SW480 (cell line): ENCODE data around the gene CHRNA10.
"Not testable (repeated sequence)": the region's sequence is repeated elsewhere in the genome, so short reads cannot be mapped to it uniquely, and the experiment has no call there.

ENCODE experiments used
- DNase-seq: peaks from one replicate; pipeline ENCODE4 v3.0.0-alpha.2; 2016; ENCODE audit warnings: low spot score

The CHRNA10 gene

GRCh38 chr11:3665336-3666022 is 5.7 kb downstream of the CHRNA10 start:
- DNase-seq = no peak

GRCh38 chr11:3664032-3664630 is 7.1 kb downstream of the CHRNA10 start:
- DNase-seq = no peak

- no peak for DNase-seq
Observed at GRCh38 chr11:3662856-3663255, 8.3 kb downstream of the CHRNA10 start.

GRCh38 chr11:3660960-3661359 is 10.2 kb downstream of the CHRNA10 start:
- no peak for DNase-seq

DNA sequence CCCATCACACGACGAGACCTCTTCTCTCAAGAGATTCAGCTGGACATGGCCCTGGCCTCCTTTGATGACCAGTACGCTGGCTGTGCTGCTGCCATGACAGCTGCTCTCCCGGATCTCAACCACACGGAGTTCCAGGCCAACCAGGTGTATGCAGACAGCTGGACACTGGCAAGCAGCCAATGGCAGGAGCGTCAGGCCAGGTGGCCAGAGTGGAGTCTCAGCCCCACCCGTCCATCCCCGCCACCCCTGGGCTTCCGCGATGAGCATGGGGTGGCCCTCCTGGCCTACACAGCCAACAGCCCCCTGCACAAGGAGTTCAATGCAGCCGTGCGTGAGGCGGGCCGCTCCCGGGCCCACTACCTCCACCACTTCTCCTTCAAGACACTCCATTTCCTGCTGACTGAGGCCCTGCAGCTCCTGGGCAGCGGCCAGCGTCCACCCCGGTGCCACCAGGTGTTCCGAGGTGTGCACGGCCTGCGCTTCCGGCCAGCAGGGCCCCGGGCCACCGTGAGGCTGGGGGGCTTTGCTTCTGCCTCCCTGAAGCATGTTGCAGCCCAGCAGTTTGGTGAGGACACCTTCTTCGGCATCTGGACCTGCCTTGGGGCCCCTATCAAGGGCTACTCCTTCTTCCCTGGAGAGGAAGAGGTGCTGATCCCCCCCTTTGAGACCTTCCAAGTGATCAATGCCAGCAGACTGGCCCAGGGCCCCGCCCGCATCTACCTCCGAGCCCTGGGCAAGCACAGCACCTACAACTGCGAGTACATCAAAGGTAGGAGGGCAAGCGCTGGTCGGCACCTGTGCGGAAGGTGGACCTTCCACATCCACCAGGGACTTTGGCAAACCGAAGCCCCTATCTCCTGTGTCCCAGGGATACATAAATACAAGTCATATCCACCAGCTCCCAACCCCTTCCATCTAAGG is 11.3 kb downstream of the CHRNA10 start:
- DNase-seq = no peak

GRCh38 chr11:3658252-3658651 is 12.9 kb downstream of the CHRNA10 start:
- DNase-seq = no peak

DNA sequence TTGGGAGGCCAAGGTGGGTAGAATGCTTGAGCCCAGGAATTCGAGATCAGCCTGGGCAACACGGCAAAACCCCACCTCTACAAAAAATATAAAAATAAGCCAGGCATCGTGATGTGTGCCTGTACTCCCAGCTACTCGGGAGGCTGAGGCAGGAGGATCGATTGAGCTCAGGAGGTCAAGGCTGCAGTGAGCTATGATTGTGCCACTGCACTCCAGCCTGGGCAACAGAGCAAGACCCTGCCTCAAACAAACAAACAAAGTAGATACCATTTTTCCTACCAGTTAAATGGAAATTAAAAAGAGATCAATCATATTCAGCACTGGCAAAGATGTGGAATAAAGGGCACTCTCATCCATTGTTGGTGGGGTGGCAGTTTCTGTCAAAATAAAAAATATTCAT is 13.9 kb downstream of the CHRNA10 start:
- DNase-seq = not testable (repeated sequence)

- no peak for DNase-seq
Observed at GRCh38 chr11:3655547-3655946, 15.6 kb downstream of the CHRNA10 start.

DNA sequence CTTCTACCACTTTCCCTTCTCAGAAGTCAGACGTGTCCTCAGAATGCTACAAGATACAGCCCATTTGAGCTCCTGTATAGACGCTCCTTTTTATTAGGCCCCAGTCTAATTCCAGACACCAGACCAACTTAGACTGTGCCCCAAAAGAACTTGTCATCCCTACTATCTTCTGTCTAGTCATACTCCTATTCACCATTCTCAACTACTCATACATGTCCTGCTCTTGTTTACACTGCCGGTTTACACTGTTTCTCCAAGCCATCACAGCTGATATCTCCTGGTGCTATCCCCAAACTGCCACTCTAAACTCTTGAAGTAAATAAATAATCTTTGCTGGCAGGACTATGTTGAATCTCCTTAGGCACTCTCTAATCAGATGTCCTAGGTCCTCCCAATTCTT is 18.7 kb downstream of the CHRNA10 start:
- not testable (repeated sequence) for DNase-seq

DNA sequence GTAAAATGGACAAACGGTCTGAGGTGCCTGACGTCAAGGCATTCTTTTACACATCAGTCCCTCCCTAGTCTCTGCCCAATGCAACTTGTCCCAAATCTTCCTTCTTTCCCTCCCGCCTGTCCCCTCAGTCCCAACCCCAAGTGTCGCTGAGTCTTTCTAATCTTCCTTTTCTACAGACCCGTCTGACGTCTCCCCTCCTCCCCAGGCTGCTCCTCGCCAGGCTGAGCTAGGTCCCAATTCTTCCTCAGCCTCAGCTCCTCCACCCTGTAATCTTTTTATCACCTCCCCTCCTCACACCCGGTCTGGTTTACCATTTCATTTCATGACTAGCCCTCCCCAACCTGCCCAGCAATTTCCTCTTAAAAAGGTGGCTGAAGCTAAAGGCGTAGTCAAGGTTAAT is 21.8 kb downstream of the CHRNA10 start:
- DNase-seq = not testable (repeated sequence)

DNA sequence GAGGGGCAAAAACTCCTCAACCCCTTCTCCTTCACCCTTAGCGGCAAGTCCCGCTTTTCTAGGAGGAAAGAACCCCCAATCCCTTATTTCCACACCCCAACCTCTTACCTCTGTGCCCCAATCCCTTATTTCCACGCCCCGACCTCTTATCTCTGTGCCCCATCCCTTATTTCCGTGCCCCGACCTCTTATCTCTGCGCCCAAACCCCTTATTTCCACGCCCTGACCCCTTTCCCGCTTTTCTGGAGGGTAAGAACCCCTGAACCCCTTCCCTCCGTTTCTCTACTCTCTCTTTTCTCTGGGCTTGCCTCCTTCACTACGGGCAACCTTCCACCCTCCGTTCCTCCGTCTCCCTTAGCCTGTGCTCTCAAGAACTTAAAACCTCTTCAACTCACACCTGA is 22.3 kb downstream of the CHRNA10 start:
- not testable (repeated sequence) for DNase-seq

DNA sequence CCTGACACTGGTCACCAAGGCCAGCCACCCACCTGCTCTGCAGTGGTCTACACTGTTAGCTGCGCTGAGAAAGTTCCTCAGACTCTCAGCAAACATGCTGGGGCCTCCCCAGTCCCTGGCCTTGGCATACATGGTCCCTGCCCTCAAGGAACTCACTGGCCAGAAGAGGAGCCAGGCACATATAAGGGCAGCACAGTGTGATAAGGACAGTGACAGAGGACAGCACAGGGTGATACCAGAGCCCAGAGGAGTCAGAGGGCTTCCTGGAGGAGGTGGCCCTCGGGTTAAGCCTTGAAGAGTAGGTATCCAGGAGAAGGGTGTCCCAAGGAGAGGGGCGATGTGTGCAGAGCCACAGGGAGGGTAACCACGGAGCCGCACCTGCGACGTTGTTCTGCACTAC is 25.6 kb downstream of the CHRNA10 start:
- no peak for DNase-seq

- DNase-seq = peak; percentile 28
Observed at GRCh38 chr11:3644817-3645235, 26.4 kb downstream of the CHRNA10 start, which contains the start of gene ART1. ART1 (plus strand) TSS chr11:3645128; CDS start chr11:3659214, 14,086 bp downstream.

GRCh38 chr11:3643102-3643546 is 28.1 kb downstream of the CHRNA10 start:
- not testable (repeated sequence) for DNase-seq

DNA sequence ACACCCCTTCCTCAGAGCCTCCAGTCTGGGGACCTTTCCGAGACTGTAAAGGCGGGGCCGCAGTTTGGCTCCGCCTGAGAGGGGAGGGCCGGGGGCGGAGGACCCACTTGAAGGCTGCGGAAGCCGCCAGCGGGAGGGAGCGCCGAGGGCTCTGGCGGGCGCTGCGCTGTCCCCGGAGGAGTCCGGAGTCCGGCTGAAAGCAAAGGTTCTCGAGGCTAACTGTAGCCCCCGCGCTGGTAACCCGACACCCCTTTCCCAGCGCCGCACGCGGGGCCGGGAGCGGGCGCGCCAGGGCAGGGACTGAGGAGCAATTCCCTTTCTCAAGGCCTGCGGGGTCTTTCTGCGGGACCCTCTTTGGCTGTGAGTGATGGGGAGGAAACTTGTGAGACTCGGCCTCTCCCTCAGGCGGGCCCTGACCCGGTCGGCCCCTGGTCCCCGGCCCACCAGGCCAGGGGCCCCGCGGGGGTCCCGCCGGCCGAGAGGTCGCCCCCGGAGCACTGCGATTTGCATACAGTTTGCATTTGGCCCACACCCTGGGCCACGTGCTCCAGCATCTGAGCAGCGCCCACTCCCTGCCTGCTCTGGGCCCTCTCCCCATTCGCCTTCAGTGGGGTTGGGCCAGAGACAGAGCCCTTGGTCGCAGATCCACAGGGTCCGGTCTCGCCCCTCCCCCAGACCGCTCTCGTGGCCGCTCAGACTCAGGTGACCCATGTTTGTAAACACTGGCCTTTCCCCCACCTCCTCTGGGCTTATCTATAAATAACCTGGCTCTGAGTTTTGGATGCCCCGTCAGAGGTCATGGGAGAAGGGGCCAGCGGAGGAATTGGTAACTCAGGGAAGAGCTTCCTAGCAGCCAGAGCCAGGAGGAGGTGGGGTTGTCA is 28.9 kb downstream of the CHRNA10 start:
- peak; percentile 73 for DNase-seq

GRCh38 chr11:3641701-3642070 is 29.5 kb downstream of the CHRNA10 start, which contains the start of gene ART5:
ART5 (minus strand) TSS chr11:3641992; CDS start chr11:3641862, 130 bp downstream.
- DNase-seq = no peak

DNA sequence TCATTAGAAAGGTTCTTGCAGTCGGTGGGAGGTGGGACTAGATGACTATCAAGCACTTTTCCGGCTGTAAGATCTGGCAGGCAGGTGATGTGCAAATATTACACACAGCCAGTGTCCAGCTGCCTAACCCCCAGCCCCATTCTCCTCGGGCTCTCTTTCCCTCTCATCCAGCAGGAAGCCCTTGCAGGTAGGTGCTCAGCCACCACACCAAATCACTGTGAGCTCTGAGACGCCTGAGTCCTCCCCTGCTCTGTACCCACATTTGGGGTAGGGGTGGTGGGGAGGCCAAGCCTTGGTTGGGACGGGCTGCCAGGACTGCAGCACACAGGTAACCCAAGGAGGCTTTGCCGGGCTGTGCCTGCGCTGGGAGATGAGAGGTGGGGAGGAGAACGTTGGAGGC is 30.0 kb downstream of the CHRNA10 start:
- no peak for DNase-seq

DNA sequence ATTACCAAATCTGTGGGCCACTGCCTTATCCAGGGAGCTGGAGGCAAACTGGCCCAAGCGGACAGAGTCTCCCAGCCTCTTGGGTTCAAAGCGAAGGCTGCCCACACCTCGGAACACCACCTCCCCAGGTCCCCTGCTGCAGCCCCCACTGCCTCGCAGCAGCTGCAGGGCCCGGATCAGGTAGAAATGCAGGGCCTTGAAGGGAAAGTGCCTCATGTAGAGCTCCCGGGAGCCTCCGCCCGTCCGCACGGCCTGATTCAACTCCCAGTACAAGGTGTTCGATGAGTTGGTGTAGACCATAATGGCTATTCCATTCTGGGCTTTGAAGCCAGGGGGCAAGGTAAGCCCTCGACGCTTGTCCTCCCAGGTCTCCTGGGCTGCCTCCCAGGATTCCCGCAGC is 31.3 kb downstream of the CHRNA10 start:
- DNase-seq = no peak

GRCh38 chr11:3638513-3638912 is 32.7 kb downstream of the CHRNA10 start:
- DNase-seq = no peak

DNA sequence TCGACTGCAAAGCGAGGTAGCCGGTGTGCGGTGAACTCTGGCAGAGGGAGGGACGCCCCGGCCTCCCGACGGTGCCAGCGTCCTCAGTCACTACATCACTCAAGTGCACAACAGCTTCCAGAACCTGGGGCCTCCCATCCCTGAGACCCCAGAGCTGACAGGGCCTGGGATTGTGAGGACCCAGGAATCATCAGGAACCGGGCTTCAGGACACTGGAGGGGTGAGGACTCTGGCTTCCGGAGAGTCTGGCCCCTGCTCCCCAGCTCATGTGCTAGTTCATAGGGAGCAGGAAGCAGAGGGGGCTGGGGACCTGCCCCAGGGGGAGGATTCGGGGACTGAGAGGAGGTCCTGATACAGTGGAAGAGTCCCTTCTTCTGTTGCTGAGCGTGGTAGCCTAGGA is 34.0 kb downstream of the CHRNA10 start:
- DNase-seq = no peak

- no peak for DNase-seq
Observed at GRCh38 chr11:3635641-3636375, 35.4 kb downstream of the CHRNA10 start.
